ENCODE data around the gene DCUN1D5. TPM values are rescaled to one million over a fixed set of nuclear protein-coding genes. Genes with fewer than 3 reads are reported as not detected.

Gene DCUN1D5
- total RNA-seq, 1 donor from 2014 or later = 337 TPM

DNA sequence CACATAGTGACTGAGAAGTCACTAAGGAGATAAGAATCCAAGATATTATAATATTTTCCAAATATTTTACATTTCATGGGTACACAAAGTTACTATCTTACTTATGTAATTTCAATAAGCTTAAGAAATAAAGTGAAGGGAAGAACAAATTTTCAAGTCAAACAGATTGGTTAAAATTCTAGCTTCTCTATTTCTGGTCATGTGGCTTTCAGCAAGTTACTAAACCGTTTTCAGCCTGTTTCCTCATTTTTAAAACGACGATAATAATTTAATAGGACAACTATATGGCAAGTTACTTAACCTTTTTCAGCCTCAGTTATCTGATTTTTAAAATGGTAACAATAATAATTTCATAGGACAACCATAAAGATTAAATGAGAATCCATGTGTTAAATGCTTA, 15.6 kb downstream of the DCUN1D5 start:
- H3K27ac ChIP-seq = no peak overlapping the region
- TF ChIP-seq, protein P1, sequence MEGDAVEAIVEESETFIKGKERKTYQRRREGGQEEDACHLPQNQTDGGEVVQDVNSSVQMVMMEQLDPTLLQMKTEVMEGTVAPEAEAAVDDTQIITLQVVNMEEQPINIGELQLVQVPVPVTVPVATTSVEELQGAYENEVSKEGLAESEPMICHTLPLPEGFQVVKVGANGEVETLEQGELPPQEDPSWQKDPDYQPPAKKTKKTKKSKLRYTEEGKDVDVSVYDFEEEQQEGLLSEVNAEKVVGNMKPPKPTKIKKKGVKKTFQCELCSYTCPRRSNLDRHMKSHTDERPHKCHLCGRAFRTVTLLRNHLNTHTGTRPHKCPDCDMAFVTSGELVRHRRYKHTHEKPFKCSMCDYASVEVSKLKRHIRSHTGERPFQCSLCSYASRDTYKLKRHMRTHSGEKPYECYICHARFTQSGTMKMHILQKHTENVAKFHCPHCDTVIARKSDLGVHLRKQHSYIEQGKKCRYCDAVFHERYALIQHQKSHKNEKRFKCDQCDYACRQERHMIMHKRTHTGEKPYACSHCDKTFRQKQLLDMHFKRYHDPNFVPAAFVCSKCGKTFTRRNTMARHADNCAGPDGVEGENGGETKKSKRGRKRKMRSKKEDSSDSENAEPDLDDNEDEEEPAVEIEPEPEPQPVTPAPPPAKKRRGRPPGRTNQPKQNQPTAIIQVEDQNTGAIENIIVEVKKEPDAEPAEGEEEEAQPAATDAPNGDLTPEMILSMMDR (IDR thresholded peaks at IDR 0.05) = no peak
- H3K27me3 ChIP-seq = no peaks in the 10 kb centered on the region
- H3K9me3 ChIP-seq = no peaks in the 10 kb centered on the region
- intact Hi-C loops (cut with DNase I) = no loop called here
- H3K4me3 ChIP-seq = no peak overlapping the region
- H3K36me3 ChIP-seq = peaks cover 23 to 46% of the 10 kb centered on the region in 2 donors
- DNase-seq (ENCODE audit: low spot score in 2 of 2) = no peak
- H3K4me1 ChIP-seq = no peaks in the 10 kb centered on the region

DNA sequence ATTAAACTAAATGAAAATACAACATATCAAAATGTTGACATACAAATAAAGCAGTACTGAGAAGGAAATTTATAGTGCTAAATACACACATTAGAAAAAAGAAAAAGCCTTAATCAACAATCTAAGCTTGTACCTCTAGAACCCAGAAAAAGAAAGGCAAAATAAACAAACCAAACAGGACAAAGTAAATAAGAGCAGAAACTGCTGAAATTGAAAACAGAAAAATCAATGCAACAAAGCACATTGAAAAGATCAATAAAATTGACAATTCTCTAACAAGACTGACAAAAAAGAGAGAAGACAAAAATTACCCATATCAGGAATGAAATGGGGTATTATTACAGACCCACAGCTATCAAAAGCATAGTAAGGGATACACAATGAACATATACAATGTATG, 21.0 kb downstream of the DCUN1D5 start:
- intact Hi-C loops (cut with DNase I) = no loop called here
- DNase-seq (ENCODE audit: low spot score in 2 of 2) = no peak
- H3K36me3 ChIP-seq = peaks cover 4 to 7% of the 10 kb centered on the region in 2 donors
- no peak overlapping the region for H3K27ac ChIP-seq
- no peaks in the 10 kb centered on the region for H3K9me3 ChIP-seq
- no peaks in the 10 kb centered on the region for H3K27me3 ChIP-seq
- no peak overlapping the region for H3K4me3 ChIP-seq
- TF ChIP-seq, protein P1 (IDR thresholded peaks at IDR 0.05) = no peak
- H3K4me1 ChIP-seq = no peaks in the 10 kb centered on the region

DNA sequence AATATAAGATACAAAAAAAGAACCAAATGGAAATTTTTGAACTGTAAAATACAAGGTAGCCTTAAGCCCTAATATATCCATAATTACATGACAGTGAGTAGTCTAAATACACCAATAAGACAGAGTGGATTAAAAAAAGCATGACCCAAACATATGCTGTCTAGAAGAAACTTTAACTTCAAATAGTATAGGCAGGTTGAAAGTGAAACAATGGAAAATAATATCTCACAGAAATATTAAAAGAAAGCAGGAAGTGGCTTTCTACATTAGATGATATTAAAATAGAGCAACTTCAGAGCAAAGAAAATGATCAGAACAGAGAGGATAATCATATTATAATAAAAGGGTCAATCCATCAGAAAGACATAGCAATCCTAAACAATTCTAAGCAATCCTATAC, 21.8 kb downstream of the DCUN1D5 start:
- Histone ChIP-seq H3K36me3 (peaks cover 6 to 11% of the 10 kb centered on the region in 2 donors), H3K27ac (no peak overlapping the region), H3K4me1 (no peaks in the 10 kb centered on the region), H3K9me3 (no peaks in the 10 kb centered on the region), H3K4me3 (no peak overlapping the region), H3K27me3 (no peaks in the 10 kb centered on the region)
- DNase-seq (ENCODE audit: low spot score in 2 of 2) = no peak
- TF ChIP-seq, protein P1 (IDR thresholded peaks at IDR 0.05) = no peak
- intact Hi-C loops (cut with DNase I) = no loop called here

DNA sequence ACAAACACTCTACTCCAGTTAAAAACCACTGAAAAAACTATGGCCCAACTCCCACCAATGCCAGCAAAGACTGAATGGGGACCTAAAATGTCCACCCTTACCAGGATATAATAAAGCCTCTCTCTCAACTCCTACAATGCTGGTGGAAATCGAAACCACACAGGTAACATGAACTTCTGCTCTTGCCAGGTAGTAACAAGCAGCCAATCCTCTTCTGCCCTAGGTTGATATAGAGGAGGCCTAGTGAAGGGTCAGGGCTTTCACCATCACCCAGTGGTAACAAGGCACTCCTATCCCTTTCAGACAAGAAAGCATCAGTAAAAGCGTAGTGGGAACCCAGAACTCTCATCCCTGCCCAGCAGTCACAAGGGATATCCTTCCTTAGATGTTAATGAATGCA, 22.6 kb downstream of the DCUN1D5 start:
- Histone ChIP-seq H3K36me3 (peaks cover 7 to 19% of the 10 kb centered on the region in 2 donors), H3K4me3 (no peak overlapping the region), H3K27ac (no peak overlapping the region), H3K9me3 (no peaks in the 10 kb centered on the region), H3K4me1 (no peaks in the 10 kb centered on the region), H3K27me3 (no peaks in the 10 kb centered on the region)
- TF ChIP-seq, protein P1 (IDR thresholded peaks at IDR 0.05) = no peak
- intact Hi-C loops (cut with DNase I) = no loop called here
- DNase-seq (ENCODE audit: low spot score in 2 of 2) = no peak

DNA sequence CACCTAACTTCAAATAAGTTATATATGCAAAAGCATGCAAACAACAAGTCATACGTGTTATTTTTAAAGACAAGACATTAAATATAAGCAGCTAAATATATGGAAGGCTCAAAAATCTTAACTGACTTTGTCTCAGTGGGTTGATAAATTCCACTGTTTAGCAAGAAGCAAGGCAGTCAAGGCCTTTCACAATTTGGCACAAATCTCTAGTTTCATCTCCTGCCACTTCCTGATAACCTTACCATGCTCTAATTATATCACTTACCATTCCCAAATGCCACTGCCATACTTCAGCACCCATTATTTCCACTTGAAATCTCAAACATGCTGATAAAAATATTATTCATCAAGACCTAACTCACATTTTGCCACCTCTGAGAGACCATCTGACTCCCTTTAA, 24.8 kb downstream of the DCUN1D5 start:
- TF ChIP-seq, protein P1 (IDR thresholded peaks at IDR 0.05) = no peak
- no peak for DNase-seq (ENCODE audit: low spot score in 2 of 2)
- no peaks in the 10 kb centered on the region for H3K27me3 ChIP-seq
- no peak overlapping the region for H3K4me3 ChIP-seq
- intact Hi-C loops (cut with DNase I) = no loop called here
- H3K36me3 ChIP-seq = peaks cover 13 to 40% of the 10 kb centered on the region in 2 donors
- H3K9me3 ChIP-seq = no peaks in the 10 kb centered on the region
- H3K27ac ChIP-seq = no peak overlapping the region
- no peaks in the 10 kb centered on the region for H3K4me1 ChIP-seq

DNA sequence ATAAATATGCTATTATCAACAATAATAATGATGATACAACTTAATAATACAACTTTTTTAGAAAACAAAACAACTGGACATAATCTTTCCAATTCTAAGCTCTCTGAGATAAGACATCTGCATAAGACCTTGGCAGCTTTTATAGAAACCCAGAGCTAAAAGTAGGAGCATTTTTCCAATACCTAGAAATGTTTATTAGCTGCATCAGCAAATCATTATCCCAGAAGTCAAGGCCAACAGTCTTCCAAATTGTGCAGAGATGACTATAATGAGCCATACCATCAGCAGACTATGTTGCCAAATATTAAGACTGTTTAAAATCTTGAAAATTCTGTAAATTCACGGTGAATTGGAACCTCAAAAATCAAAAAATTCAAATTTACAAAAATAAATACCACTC, 30.3 kb downstream of the DCUN1D5 start:
- Histone ChIP-seq H3K4me1 (no peaks in the 10 kb centered on the region), H3K27me3 (no peaks in the 10 kb centered on the region), H3K27ac (no peak overlapping the region), H3K36me3 (peaks cover 18 to 43% of the 10 kb centered on the region in 2 donors), H3K9me3 (no peaks in the 10 kb centered on the region), H3K4me3 (no peak overlapping the region)
- DNase-seq (ENCODE audit: low spot score in 2 of 2) = no peak
- TF ChIP-seq, protein P1 (IDR thresholded peaks at IDR 0.05) = no peak
- intact Hi-C loops (cut with DNase I) = no loop called here

Measured in ascending aorta (tissue), 2 donors.